ENCODE results near the gene CLDN4.
A peak's percentile ranks its signal among the peaks of the same experiment; 100 is the strongest.
"Not testable (repeated sequence)": the region's sequence is repeated elsewhere in the genome, so short reads cannot be mapped to it uniquely, and the experiment has no call there.

CLDN4 gene, protein sequence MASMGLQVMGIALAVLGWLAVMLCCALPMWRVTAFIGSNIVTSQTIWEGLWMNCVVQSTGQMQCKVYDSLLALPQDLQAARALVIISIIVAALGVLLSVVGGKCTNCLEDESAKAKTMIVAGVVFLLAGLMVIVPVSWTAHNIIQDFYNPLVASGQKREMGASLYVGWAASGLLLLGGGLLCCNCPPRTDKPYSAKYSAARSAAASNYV

DNA sequence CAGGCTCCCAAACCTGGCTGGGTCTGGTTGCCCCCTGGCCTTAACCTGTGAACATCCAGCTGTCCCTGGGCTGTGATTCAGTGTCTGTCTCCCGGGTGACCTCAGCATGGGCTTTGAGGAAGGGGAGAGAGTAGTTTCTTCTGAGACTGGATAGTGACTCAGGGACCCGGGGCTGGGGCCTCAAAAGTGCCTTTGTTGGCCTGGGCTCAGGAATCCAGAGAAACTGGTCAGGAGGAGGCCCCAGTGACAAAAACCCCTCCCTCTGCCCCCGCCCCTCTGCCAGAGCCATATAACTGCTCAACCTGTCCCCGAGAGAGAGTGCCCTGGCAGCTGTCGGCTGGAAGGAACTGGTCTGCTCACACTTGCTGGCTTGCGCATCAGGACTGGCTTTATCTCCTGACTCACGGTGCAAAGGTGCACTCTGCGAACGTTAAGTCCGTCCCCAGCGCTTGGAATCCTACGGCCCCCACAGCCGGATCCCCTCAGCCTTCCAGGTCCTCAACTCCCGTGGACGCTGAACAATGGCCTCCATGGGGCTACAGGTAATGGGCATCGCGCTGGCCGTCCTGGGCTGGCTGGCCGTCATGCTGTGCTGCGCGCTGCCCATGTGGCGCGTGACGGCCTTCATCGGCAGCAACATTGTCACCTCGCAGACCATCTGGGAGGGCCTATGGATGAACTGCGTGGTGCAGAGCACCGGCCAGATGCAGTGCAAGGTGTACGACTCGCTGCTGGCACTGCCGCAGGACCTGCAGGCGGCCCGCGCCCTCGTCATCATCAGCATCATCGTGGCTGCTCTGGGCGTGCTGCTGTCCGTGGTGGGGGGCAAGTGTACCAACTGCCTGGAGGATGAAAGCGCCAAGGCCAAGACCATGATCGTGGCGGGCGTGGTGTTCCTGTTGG lies at the start of gene CLDN4:
Gene CLDN4, plus strand, starts transcription at position 316 of the 903 bp plus-strand sequence. Its CDS starts 206 bp downstream, at position 522.
- peak; percentile 48 for DNase-seq

DNA sequence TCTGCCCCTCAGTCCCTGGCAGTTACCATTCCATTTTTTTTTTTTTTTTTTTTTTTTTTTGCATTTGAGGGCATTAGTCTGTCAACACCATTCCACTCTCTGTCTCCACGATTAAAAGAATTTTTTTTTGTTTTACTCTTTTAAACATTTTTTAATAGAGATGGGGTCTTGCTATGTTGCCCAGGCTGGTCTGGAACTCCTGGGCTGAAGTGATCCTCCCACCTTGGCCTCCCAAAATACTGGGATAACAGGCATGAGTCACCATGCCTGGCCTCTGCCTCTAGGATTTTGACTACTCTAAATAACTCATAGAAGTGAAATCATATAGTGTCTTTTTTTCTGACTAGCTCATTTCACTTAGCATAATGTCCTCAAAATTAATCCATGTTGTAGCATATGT lies 44.2 kb upstream of the CLDN4 start:
- no peak for DNase-seq

DNA sequence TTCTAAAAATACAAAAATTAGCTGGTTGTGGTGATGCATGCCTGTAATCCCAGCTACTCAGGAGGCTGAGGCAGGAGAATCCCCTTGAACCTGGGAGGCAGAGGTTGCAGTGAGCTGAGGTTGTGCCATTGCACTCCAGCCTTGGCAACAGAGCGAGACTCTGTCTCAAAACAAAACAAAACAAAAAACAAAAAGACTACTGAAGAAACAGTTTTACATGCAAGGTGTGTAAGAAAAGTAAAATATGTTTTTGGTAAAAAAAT lies 43.1 kb upstream of the CLDN4 start:
- DNase-seq = not testable (repeated sequence)

DNA sequence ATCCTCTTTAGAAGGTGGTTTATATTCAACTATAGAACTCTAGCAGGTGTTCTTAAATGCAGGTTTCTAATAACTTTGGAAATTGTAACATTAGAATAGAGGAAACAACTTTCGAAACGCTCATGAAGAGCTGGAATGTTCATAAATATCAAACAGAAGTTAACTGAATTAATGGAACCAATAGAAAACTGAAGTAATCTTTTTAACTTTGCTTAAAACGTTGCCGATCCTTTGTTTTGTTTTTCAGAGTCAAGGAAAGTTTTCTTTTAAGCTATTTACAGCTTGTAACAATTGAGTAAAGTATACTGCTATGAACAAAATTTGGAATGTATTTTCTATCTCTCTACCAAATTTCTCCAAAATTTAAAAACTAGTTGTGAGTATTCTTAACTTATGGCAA lies 41.7 kb upstream of the CLDN4 start:
- DNase-seq = no peak

DNA sequence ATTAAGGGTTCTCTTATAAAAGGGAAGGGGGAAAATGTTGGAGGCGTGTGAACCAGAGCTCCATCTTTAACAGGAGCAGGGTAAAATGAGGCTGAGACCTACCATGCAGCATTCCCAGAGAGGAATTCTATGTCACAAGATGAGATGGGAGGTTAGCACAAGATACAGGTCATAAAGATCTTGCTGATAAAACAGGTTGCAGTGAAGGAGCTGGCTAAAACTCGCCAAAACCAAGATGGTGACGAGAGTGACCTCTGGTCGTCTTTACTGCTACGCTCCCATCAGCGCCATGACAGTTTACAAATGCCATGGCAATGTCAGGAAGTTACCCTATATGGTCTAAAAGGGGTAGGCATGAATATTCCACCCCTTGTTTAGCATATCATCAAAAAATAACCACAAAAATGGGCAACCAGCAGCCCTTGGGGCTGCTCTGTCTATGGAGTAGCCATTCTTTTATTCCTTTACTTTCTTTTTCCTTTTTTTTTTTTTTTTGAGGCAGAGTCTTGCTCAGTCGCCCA lies 39.6 kb upstream of the CLDN4 start:
- DNase-seq = not testable (repeated sequence)

DNA sequence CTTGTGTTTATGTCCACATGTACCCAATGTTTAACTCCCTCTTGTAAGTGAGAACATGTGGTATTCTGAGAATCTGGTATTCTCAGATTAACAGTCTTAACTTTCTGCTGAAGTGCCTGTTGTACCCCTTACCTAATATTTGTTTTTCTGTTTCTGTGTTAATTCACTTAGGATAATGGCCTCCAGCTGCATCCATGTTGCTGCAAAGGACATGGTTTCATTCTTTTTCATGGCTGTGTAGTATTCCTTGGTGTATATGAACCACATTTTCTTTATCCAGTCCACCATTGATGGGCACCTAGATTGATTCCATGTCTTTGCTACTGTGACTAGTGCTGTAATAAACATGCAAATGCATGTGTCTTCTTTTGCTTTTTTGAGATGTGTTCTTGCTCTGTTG lies 35.6 kb upstream of the CLDN4 start:
- not testable (repeated sequence) for DNase-seq

DNA sequence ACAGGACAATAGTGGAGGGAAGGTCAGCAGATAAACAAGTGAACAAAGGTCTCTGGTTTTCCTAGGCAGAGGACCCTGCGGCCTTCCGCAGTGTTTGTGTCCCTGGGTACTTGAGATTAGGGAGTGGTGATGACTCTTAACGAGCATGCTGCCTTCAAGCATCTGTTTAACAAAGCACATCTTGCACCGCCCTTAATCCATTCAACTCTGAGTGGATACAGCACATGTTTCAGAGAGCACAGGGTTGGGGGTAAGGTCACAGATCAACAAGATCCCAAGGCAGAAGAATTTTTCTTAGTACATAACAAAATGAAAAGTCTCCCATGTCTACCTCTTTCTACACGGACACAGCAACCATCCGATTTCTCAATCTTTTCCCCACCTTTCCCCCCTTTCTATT lies 34.1 kb upstream of the CLDN4 start:
- DNase-seq = not testable (repeated sequence)

DNA sequence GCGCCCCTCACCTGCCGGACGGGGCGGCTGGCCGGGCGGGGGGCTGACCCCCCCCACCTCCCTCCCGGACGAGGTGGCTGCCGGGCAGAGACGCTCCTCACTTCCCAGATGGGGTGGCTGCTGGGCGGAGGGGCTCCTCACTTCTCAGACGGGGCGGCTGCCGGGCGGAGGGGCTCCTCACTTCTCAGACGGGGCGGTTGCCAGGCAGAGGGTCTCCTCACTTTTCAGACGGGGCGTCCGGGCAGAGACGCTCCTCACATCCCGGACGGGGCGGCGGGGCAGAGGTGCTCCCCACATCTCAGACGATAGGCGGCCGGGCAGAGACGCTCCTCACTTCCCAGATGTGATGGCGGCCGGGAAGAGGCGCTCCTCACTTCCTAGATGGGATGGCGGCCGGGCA lies 33.6 kb upstream of the CLDN4 start:
- DNase-seq = not testable (repeated sequence)

DNA sequence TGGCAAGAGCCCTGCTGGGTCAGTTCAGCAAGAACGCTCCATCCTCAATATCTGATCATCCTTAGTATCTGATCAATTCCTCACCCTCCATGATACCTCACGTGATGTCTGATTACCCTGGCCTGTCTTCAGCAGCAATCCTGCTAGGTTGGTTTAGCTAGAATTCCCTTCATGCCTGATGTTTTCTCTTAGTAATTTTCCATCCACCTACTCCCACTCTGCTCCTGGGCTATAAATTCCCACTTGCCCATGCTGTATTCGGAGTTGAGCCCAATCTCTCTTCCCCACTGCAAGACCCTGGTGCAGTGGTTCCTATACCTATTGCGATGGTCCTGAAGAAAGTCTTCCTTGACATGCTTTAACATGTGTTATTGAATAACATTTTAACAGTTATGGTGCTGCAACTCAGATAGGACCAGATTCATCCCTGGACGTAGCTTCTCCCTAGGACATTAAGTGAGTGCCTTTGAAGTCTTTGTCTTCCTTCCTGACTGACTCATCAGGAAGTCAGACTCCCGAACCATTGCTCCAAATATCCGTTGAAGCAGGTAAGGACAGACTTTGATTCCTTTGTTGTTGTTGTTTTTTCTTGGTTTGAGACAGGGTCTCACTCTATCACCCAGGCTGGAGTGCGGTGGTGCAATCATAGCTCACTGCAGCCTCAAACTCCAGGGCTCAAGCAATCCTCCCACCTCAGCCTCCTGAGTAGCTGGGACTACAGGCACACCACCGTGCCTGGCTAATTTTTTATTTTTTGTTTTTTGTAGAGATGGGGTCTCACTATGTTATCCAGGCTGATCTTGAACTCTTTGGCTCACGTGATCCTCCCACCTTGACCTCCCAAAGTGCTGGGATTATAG lies 31.3 kb upstream of the CLDN4 start:
- no peak for DNase-seq

DNA sequence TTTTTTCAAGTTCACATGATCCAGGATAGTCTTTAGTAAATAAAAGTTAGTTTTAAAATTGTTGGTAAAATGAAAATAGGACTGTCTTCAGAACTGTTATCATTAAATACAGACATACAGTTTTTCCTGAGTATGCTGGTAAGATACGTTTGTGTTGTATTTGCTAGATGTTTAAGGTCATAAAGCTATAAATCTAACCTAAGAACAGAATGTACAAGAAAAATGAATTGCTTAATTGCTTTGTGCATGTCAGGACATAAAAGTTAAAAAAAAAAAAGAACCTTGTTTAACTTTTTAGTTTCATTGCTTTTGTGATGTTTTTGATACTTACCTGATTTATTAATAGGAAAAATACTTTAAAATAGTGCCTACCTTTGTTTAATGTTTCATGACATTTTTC lies 29.2 kb upstream of the CLDN4 start:
- no peak for DNase-seq

DNA sequence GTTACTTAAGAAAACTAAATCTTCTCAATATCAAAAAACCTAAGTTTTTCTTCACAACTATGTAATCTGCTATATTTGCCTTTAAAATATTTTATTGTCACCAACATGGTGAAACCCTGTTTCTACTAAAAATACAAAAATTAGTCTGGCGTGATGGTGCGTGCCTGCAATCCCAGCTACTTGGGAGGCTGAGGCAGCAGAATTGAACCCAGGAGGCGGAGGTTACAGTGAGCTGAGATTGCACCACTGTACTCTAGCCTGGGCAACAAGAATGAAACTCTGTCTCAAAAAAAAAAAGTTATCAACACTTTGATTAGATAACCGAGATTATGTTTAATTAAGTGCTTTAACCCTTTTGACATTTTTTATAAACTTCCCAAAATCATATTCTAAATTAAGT lies 28.3 kb upstream of the CLDN4 start:
- DNase-seq = no peak

DNA sequence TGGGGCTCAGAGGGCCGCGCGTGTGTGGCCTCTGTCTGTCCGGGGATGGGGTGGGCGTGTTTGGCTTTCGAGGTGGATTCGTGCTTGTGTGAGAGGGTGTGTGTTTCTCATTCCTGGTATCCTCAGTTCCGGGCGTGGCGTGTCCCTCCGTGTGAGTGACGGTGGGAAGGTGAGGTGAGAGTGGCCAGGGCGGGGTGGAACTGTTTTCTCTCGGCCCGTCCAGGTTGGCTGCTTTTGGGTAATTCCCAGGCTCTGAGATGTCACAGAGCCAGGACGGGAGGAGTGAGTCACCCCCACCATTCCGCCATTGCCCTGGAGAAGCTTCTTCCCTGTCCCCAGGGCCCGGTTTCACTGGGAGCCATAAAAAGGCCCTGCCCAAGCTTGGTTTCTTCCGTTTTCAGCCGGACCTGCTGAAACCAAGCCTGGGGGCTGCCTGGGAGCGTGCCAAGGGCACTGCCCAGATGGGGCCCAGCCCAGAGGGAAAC lies 21.3 kb upstream of the CLDN4 start:
- no peak for DNase-seq

DNA sequence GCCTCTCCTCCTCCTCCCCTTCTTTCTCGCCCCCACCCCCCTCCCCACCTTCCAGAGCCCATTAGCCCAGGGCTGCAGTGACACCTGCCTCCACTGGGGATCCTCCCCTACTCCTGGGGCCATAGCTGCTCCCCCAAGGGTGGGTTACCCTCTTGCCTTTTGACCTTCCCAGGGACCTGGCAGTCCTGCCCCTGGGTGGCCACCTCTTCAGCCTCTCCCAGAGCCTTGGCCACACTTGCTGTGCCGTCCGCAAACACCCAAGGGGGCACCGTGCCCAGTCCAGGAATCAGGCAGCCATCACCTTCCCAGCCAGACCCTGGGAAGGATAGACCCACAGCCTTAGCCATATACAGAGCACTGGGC lies 19.8 kb upstream of the CLDN4 start:
- DNase-seq = no peak

DNA sequence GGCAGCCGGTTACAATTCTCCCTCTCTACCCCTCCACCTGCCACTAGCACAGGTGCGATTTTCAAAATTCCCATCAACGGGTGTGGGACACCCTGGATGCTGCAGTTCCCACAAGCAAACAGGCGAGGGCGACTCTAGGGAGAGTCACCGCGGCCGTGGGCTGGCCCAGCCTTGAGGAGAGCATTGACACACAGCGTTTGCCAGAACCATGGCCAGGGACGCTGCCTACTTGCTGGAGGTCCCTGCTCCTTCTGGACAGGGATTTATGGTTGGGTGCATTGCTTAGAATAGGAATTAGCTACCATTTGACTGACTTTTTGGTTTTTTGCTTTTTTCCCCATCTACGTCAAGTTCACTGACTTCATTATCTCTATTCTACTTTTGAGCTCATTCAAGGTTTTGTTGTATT lies 19.0 kb upstream of the CLDN4 start:
- no peak for DNase-seq

DNA sequence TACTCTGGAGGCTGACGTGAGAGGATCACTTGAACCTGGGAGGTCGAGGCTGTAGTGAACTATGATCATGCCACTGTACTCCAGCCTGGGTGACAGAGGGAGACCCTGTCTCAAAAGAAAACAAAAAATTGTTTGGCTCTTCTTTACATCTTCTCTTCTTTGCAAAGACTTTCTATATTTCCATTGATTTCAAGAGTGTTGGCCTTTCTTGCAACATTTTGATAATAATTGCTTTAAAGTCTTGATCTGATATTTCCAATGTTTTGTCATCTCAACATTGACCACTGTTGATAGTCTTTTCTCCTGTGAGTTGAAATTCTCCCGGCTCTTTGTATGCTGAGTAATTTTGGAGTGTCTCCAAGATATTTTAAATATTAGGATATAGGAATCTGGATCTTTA lies 17.8 kb upstream of the CLDN4 start:
- DNase-seq = no peak

DNA sequence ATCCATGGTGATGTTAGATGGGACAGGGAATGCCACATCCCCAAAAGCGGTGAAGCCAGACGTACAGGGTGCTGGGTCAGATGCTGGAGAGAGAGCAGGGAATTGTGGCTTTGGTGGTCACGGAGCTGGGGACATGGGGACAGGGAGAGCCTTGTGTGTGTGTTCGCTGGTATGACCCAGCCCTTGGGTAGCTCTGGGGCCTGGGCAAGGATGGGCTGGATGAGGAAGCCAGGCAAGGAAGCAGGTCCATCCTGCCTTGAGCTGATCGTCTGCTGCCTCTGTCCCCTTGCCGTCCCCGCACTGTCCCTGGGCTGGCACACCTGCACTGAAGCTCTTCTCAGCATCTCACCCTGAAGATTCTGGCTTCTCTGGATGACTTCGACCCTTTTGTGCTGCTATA lies 15.4 kb upstream of the CLDN4 start:
- no peak for DNase-seq

DNA sequence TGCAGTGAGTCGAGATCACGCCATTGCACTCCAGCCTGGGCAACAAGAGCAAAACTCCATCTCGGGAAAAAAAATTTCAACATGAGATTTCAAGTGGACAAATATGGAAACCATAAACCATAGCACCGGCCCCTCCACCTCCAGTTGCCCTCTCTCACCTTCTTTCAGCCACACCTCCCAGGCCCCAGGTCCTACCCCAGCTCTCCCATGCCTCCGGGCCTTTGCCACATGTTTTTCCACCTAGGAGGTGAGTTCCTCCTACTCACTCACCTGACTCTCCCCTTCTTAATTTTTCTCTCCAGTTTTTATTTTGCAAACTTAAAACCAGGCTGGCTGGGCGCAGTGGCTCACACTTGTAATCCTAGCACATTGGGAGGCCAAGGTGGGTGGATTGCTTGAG lies 13.7 kb upstream of the CLDN4 start:
- DNase-seq = no peak

DNA sequence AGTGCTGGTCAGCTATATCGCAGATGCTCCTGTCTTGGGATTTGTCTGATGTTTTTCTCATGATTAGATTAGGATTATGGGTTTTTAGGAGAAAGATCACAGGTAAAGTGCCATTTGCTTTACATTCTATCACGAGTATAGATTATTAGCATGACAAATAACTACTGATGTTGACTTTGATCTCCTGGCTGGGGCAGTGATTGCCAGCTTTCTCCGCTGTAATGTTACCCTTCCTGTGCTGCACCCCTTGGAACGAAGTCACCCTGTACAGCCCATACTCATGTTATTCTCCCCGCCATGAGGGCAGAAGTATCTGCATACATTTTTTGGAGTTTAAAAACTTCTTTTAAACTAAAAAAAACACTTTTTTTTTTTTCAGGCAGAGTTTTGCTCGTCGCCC lies 10.8 kb upstream of the CLDN4 start:
- no peak for DNase-seq

DNA sequence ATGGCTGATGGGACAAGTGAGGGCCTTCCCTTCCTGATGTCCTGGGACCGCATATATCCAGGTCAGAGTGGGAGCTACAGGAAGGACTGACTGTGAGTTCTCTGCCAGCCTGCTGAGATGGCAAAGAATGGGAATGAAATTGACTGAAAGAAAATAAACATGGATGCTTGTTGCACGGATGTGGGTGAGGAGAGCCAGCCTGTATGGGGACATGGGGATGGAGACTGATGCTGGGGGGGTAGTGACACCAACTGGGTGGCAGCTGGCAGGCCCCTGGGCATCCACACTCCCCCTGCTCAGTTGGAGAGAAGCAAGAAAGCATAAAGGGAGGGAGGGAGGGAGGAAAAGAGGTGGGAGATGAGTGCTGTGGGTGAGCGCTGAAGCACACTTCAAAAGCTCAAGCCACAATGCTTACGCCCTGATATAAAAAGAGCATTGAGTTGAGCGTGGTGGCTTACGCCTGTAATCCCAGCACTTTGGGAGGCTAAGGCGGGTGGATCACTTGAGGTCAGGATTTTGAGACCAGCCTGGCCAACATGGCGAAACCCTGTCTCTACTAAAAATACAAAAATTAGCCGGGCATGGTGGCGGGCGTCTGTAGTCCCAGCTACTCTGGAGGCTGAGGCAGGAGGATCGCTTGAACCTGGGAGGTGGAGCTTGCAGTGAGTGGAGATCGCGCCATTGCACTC lies 9.1 kb upstream of the CLDN4 start:
- not testable (repeated sequence) for DNase-seq

DNA sequence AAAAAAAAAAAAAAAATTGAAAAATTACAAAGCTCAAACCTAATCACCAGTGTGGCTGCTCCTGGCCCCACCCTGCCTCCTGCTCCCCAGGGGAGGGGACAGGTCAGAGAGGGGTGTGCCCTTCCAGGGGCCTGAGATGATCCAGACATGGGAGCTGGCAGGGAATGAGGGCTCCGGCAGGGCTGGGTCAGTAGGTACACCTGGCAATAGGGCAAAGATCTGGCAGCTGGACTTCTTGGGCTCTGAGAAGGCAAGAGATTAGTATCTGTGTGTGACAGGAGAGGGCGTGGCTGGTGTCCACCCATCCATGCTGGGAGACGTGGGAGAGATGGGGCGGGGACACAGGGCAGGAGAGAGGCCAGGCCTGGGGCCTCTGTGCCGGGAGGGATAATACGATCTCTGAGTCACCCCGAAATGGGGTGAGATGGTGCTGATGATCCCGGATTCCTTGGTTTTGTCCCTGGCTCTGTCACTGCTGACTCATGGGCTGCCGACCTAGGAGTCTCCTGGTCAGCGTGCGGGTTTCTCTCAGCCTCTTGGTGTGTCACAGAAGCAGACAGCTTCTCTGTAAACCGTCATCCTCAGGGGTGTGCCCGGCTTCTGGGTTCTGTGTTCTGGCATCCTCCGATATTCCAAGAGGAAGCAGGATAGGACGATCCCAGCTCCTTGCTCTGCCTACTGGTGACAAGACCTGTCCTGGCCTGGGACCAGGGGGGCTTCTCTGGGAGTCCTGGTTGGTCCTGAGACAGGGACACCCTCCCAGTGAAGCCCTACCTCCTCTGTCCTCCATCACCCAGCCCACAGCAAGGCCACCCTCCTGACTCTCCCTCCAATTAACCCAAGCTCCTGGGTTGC lies 8.2 kb upstream of the CLDN4 start:
- DNase-seq = no peak

DNA sequence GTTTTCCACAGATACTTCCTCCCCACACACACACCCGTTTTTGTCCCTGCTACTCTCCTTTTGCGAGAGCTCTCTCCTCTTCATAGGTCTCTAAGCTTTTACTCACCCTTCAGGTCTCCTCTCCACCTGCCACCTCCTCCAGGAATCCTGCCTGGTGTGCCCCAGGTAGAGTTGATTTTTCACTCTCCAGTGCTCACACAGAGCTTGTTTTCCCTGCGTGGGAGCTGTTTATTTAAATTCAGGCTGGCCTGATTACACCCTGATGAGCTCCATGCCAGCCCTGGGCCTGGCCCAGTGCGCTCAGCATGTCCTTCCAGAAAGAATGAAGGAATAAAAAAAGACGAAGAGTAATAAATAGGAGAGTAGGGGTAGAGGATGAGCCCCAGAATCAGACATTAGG lies 7.5 kb upstream of the CLDN4 start:
- DNase-seq = no peak
